Stimulated activated CD8-positive, alpha-beta memory T cell treated with anti-CD3 and anti-CD28 coated beads, Interleukin-15, amount 100 ng/mL, for 48 hours (primary cell): Measurements from ENCODE around the gene PAX2.

Experiments used
- DNase-seq, 2 donors: peaks; one replicate each; pipeline ENCODE4 v3.0.0-alpha.2; 2020; ENCODE audit warnings: low read depth in 2 of 2

The PAX2 gene

DNA sequence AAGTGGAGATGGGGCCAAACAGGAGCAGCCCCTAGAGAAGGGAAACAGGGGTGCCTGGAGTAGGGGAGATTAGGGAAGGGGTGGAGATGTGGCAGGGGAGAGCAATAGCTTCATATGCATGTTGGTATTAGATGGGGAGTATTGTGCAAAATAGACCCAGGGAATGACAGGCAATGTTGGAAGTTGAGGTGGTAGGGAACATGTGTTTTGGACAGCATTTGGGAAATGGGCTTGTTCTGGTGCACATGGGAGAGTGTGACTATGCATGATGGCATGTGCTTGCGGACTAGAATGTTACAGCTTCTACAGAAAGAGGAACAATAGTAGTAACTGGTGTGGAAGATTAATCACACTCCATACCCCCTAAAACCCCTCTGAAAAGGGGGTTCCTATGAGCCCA lies 10.4 kb downstream of the PAX2 start:
- DNase-seq: no peak

DNA sequence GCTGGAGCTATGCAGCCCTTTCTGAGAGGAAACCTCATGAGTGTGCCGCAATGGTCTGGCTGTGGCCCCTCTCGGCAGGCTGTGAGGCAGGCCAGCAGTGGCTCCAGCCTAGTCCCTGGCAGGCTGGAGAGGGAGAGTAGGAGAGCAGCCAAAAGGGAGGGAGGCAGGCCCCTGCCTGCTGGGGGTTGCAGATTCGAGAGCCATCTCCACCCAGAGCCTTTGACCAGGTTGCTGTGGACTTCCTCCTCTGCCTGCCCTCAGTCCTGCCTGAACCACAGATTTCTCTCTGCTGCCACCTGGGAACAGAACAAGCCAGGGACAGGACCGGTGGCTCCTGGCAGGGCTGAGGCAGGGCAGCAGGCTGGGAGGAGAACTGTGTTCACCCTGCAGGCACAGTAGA lies 13.9 kb downstream of the PAX2 start:
- DNase-seq: no peak

DNA sequence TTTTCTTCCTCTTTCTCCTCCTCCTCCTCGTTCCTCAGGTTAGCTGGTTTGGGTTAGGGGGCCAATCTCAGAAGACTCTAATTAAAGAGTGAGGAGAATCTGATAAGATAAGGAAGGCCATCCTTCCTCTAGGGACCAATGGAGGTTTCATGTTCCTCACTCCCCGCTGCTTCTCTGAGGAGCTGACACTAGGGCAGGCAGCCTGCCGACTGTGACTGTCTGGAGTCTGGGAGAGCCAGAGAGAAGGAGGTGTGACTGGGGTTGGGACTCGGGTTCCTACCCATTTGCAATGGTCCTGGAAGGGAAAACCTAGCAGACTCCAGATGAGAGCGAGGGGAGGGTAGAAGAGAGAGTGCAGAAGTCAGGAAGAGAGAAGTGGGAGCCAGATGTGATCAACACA lies 15.3 kb downstream of the PAX2 start:
- no peak for DNase-seq

DNA sequence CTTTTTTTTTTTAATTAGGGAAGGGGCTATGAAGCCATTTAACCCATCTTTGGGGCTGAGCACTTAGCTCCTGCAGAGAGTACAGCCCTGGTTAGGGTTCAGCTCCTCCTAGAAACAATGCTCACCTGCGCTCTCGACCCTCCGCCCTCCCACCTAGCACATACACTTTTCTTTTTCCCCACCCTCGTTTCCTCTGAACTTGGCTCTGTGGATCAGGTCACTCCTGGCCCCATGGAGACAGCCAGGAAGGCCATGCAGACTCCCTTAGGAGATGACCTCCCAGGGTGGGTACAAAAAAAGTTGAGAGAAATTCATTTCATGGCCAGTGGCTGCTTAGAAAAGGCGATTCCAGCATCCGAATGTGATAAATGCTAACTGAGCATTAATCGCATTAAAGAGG lies 15.8 kb downstream of the PAX2 start:
- DNase-seq: no peak

DNA sequence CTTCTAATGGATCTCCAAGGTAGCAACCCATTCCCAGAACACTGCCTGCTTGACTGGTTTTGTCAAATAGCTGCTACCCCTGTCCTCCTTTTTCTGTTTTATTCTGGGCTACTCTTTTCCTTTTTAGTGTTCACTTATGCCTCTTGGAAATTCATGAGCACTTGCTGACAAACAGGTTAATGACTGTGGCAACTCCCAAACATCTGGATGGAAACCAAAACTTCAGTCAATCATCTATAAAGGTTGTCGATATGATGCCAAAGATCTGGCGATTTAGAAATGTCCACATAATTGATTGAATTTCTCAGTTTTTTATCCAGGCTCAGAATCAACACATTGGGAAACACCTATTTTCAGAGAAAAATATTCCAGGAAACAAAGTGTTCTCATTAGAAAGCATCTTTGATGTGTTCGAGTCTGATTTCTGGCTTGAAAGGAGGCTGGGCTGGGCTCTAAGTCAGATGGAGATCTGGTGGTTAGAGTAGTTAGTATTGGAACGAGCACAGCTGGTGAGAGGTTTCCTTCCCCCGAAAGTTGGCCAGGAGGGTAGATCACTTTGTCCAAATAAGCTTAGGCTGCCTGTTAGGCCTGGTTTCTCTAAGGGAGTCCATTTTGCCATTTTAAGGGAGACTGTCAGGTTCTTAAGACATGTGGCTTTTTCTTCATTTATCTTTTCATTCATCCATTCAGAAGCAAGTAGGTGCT lies 17.8 kb downstream of the PAX2 start:
- no peak for DNase-seq

DNA sequence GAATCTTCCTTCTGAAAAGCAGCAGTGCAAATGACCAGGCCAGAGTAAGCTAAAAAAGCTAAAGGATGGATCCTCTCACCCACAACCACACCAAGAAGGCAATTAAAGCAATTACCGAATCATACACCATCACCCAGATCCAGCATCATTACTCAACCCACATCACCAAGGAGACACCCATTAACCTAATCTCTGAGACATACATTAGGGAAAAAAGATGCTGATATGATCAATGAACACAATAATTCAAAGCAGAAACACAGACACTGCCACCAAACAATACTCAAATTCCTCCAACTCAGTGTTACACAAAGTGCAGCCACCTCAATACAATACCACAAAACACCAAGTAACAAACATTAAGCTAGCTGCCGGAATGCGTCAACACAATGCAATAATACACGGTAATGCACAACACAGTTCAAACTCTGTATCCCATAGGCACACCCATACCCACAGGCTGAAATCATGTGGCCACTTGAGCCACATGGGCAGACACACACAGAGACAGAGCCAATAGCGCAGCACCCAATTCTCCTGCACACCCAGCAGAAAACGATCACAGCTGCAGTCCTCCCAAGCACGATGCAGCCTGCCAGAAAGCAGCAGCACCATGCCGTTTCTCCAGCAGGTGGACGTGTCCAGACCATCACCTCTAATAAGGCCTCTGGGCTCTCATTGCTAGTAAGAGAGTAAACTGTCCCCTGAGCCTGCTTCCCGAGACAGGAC lies 21.5 kb downstream of the PAX2 start:
- DNase-seq: no peak

DNA sequence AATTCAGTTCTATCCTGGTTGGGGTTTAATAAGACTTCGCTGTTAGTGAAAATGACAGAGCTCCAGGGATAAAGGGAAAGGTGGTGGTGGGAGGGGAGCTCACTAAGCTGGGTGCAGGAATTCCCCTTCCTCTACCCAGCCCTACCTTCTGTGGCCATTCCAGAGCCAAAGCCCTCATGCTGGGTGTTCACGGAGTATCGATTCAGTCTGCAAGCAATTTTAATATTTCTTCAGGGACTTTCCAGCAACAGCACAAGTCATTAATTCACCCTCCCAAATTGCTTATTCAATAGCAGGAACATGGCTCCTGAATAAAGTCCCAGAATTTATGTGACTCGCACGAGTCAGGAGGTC lies 22.0 kb downstream of the PAX2 start:
- DNase-seq: no peak

DNA sequence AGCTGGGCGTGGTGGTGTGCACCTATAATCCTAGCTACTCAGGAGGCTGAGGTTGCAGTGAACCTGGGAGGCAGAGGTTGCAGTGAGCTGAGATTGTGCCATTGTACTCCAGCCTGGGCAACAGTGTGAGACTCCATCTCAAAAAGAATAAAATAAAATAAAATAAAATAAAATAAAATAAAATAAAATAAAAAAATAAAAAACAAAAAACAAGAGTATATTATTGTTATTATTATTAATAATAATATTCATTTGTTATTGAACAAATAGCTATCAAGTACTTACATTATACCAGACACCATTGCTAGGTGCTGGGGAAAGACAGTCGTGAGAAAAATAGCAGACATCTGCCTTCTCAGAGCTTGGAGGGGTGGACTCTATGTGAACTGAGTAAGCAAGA lies 24.1 kb downstream of the PAX2 start:
- DNase-seq: no peak

DNA sequence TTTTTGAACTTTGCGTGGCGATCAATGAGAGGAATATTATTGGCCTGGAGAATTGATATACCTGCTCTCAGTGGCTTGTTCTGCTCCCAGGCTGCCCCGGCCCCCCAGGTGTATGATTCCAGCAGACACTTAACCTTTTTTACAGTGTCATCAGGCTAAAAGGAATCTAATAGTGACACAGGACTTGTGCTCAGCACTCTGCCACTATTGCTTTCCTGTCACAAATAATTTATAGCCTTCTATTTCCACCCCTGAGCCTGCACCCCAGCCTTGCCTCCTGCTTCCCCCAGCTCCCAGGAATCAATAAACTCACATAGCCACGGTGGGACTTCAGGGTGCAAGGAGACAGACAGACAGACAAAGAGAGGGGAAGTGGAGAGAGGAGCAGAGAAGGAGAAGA lies 28.3 kb downstream of the PAX2 start:
- no peak for DNase-seq

DNA sequence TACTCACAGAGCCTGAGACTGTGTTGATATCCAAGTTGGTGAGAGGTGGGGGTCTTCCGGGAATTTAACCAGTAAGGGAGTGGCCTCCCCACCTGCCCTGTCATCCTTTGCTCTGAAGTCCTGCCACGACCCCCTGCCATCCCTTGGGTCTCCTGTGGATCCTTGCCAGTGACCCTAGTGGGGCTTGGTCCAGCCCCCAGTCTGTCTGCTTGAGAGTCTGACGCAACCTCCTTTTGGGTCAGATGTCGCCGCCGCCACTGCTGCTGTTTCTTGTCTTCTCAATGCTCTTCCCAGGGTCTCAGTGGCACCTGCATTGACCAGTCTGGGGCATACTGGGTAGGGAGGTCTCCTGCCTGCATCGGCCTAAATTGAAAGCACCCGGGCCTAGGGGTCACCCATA lies 28.8 kb downstream of the PAX2 start:
- DNase-seq: no peak

DNA sequence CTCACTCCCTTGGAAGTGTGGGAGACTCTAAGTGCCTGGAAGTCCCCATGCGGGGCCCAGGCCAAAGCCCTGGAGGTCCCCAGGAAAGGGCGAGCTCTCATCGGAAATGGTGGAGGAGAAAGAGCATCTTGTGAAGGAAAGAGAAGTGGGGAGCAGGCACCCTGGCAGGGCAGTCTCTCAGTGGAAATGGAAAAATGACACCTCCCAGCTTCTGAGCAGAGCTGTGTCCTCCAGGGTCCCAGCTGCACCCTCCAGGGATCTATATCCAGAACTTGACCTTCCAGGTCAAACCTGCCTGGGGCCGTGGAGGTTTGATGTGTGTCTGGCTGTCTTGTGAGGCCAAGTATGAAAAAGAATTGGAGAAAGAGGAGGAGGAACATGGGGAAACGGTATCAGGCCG lies 29.5 kb downstream of the PAX2 start:
- DNase-seq: no peak

DNA sequence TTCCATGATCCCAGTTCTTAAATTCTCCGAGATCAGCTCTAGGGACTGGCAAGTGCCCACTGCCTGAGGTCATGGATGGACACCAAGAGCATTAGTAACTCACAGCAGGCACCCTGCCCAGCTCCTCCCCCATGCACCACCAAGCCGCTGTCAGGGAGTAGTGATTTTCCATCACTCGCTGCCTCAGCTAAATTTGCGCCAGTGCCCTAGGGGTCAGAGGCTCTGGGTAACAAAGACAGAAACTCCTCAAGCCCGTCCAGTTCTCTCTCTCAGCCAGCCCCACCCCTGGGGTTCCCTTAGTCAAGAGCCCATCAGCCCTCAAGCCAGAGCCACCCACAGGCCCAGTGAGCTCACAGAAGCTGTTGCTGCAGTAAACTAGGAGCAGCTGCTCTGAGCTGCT lies 30.0 kb downstream of the PAX2 start:
- no peak for DNase-seq

DNA sequence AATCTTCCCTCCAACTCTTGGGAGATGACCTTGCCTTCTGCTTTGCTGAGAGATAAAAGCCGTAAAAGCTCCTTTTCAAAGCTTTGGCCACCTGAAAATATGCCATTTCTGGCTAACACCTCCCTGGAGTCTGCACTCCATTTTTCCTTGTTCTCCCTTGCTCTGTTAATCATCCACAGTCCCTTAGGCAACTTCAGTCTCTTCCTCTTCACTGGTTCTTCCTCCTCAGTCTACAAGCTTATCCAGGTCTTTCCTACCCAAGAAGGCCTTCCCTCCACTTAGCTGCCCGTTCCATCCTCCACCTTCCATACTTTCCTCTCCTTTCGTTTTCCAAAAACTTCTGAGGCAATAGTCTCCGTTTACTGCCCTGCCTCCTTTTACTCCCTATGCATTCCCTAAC lies 30.5 kb downstream of the PAX2 start:
- DNase-seq: no peak

DNA sequence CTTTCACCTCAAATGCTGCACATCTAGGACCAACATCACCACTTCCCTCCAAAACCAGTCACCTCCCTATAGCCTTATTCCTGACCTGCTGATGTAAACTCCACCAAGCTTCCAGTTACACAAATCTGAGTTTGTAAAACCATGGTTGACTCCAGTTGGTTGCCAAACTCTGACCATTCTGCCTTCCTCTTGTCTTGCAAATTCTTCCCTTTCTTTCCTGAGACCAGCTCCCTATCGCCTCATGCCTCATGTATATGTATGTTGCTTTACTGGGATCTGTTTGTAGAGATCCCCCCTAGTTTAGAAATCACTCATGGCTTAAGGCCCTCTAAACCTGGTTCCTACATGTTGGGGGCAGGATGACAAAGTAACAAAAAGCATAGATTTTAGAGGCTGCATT lies 31.3 kb downstream of the PAX2 start:
- no peak for DNase-seq

DNA sequence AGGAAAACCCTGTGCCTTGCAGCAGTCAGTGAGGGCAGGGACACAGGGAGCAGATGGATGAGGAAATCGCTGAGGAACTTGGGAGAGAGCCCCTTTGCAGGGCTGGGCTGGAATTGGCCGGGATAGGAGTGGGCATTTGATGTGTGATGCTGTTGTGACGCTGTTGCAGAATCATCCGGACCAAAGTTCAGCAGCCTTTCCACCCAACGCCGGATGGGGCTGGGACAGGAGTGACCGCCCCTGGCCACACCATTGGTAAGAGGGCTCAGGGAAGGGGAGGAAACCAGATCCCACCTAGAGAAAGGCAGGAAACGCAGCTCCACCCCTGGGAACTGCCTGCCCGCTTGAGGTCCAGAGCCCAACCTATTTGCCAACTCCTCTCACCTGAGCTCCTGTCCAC lies 33.9 kb downstream of the PAX2 start:
- DNase-seq: no peak

DNA sequence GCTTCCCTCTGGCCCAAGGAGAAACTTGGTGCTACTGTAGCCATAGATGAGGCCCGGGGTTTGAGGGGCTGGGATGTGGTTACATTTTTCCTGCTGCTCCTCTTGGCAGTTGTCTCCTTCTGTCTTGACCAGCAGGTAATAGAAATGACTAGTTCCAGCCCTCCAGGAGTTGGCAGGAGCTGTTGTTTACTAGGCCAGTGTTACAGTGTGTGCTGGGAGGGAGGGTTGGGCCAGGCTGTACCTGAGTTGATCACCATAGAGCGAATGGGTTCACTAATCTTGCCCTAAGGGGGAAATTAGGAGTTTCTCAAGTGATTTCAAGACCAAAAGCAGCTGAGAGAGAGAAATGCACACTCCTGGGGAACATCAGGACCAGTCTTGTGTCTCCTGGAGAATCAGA lies 34.9 kb downstream of the PAX2 start:
- no peak for DNase-seq

DNA sequence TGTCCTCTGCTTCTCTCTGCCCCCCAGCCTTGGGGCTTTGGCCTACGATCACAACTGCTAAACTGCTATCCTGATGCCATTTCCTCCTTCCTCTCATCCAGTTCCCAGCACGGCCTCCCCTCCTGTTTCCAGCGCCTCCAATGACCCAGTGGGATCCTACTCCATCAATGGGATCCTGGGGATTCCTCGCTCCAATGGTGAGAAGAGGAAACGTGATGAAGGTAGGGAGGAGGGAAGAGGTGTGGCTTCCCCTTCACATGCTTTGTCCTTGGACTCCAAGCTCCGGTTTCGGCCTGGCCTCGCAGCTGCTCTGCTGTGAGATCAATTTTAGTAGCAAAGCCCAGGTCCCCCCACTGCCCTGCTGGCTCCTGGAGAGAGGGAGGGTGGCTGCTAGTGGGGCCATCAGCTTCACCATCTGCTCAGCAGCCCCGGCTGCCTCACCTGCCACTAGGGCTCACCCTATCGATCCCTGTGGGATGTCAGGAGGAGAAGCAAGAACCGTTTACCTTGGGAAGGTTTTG lies 35.8 kb downstream of the PAX2 start:
- no peak for DNase-seq

DNA sequence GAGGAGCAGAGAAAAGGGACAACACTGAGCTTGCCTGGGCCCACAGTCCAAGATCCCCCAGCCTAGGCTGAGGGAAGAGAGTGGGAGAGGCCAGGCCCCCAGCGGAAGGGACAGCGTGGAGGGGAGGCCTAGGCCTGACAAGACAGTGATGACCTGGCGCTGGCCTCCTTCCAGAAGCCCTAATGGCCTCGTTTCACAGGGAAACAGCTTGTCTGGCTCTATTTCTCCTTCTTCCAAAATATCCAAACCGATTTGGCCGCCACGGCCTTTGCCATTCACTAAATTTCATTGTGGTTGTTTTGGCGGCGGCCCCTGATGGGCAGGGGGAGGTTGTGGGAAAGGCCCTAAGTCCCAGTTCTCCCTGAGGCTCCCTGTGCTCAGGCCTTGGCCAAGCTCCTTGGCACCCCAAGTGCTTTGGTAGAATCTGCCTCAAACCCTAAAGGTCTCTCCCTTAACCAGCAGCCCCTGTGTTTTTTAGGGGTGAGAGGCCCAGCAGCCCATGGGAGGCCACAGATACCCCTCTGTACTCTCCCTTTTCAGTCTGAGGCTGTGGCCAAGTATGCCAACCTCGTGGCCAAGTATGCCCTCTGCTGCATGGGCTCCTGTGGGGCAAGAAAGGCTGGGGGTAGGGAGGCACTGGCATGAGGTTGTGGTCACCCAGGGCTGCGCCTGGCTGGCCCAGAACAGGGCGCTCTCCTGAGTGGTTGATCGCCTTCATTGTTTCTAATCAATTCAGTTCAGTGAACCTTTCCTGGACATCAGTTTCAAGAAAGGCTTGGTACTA lies 37.3 kb downstream of the PAX2 start:
- no peak for DNase-seq

DNA sequence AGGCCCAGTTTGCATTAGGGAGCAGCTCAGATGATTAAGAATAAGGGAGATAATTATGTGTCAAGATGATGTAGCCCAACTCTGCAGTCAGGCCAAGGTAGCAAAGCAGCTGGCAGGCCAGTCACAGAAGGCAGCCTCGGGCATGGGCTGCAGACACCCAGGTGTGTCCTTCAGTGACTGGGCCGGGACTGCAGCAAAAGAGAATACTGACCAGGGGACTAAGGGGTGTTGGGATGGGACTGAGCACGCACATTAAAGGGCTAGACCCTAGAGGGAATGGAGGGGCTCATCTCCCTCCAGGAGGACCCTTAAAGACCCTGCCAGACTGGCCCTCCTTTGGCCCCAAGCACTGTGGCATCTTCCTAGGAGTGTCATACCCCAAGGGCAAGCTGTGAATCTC lies 38.7 kb downstream of the PAX2 start:
- no peak for DNase-seq

DNA sequence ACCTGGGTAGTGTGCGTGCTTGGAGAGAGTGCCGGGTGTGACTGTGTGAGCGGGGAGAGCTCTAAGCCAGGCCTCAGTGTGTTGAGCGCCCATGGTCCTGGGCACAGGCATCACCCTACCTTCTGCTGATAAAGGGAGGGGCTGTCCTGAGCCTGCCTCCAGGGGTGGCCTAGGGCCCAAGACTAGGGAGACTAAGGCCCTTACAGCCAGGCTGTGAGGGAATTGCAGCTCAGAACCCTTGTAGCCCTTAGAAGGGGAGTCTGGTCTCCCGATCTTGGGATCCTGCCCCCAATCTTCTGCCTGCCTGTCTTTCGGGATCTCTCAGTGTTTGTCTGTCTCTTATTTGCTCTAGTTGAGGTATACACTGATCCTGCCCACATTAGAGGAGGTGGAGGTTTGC lies 41.2 kb downstream of the PAX2 start:
- DNase-seq: no peak

DNA sequence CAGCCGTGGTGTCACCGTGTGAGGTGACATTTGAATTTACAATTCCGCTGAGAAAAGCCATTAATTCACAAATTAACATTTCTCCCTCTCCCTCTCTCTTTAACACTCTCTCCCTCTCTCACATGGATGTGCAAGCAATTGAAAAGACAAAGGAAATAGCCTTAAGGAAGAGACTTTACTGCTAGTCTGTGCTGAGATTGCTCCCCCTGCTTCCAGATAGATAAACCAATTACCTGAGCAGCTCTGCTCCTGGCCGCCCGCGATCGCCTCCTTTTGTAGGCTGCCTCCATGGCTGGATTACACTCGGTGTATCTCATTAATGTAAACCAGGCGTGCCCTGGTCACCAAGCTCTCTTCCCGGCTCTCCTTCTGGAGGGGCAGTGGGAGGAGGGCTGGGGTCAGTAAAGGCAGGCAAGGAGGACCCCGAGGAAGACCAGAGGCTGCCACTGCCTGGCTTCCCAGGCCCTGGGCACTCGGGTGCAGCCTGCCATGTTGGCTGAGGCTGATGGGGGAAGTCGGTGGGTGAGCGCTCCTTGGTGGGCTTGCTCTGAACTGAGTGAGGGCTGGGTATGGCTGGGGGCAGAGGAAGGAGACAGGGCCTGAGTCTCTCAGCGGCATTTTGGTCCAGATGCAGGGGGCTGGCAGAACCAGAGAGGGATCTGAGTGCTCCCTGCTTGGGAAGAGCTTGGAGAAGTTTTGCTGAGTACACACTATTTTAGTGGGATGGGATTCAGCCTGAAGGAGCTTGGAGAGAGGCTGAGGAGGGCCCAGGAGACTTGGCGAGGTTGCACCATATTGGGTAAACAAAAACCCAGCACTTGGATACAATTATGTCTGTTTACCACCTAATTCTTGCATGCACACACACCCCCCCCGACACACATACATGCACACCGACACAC lies 42.9 kb downstream of the PAX2 start:
- no peak for DNase-seq

DNA sequence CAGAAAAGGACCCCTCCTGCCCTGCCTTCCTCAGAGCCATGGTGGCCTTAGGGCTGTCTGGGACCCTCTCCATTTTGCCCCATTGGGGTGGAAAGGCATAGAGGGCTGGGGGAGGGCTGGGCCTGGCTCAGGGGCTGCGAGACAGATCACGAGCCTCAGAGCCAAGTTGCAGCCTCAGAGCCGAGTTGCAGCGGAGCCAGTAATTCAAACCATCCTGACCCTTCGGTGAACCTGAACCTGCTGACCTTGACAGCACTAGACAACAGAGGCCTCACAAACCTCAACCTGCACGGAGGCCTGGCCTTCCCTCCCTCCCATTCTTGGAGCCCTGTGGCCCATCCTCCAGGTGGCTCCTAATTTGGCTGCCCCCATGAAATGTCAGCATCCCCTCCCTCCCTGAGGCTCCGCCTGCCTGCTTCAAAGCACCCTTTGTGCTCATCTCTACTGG lies 45.4 kb downstream of the PAX2 start:
- DNase-seq: no peak
